Liver (tissue), 9 donors: Measurements from ENCODE around the gene SYNDIG1. TPM values are rescaled to one million over a fixed set of nuclear protein-coding genes. Genes with fewer than 3 reads are reported as not detected.

Source experiments
- DNase-seq: peaks from one replicate; pipeline ENCODE4 v3.0.0-alpha.2; 2017; ENCODE audit warnings: low spot score
- H3K27ac ChIP-seq, 2 donors: one replicate each; pipeline ENCODE4 v1.7.0; 2013; ENCODE audit warnings: inconsistent platforms in 2 of 2, low read length in 2 of 2, control low read depth in 1 of 2, low read depth in 1 of 2, mild to moderate bottlenecking in 1 of 2
- H3K27me3 ChIP-seq, 4 donors: one replicate each; pipeline versions ENCODE4 v1.6.1 to v1.7.0; 2013; ENCODE audit warnings: low read length in 3 of 4, inconsistent platforms in 1 of 4, mild to moderate bottlenecking in 1 of 4, moderate library complexity in 1 of 4; ENCODE audit not compliant: control insufficient read depth in 4 of 4, insufficient read depth in 4 of 4
- H3K36me3 ChIP-seq, 4 donors: one replicate each; pipeline versions ENCODE4 v1.6.1 to v1.7.0; 2013; ENCODE audit warnings: low read length in 3 of 4, mild to moderate bottlenecking in 3 of 4, low read depth in 1 of 4, moderate library complexity in 1 of 4; ENCODE audit not compliant: control insufficient read depth in 4 of 4, insufficient read depth in 3 of 4
- H3K4me1 ChIP-seq, 4 donors: one replicate each; pipeline versions ENCODE4 v1.6.1 to v1.7.0; 2013; ENCODE audit warnings: low read length in 3 of 4, mild to moderate bottlenecking in 3 of 4, moderate library complexity in 1 of 4; ENCODE audit not compliant: control insufficient read depth in 4 of 4, insufficient read depth in 4 of 4
- H3K4me3 ChIP-seq, 3 donors: one replicate each; pipeline versions ENCODE4 v1.6.1 to v1.7.0; 2013; ENCODE audit warnings: low read length in 3 of 3, control low read depth in 1 of 3, low read depth in 1 of 3, mild to moderate bottlenecking in 1 of 3
- H3K9ac ChIP-seq, 2 donors: one replicate each; pipeline ENCODE4 v1.7.0; 2013; ENCODE audit warnings: low read length in 2 of 2, mild to moderate bottlenecking in 2 of 2, moderate library complexity in 2 of 2, control low read depth in 1 of 2, low read depth in 1 of 2
- H3K9me3 ChIP-seq, 4 donors: one replicate each; pipeline versions ENCODE4 v1.6.1 to v1.7.0; 2013; ENCODE audit warnings: low read length in 3 of 4; ENCODE audit not compliant: control insufficient read depth in 4 of 4
- EGR1 ChIP-seq, 2 donors: IDR thresholded peaks; 2 replicates each; pipeline ENCODE4 v1.6.1; 2016 to 2018; ENCODE audit warnings: antibody characterized with exemption in 2 of 2, low read depth in 2 of 2
- FOXA1 ChIP-seq: IDR thresholded peaks from 2 replicates; pipeline ENCODE4 v1.6.1; 2016; ENCODE audit warnings: antibody characterized with exemption
- FOXA2 ChIP-seq: IDR thresholded peaks from 2 replicates; pipeline ENCODE4 v1.6.1; 2016; ENCODE audit warnings: antibody characterized with exemption
- GABPA ChIP-seq, 2 donors: IDR thresholded peaks in 1 of 2; conservative IDR thresholded peaks in 1 of 2; 2 replicates each; pipeline ENCODE4 v1.6.1; 2016; ENCODE audit warnings: antibody characterized with exemption in 2 of 2, mild to moderate bottlenecking in 1 of 2, moderate library complexity in 1 of 2
- HNF4A ChIP-seq, 2 donors: conservative IDR thresholded peaks; 2 replicates each; pipeline ENCODE4 v1.6.1; 2016; ENCODE audit warnings: antibody characterized with exemption in 2 of 2, mild to moderate bottlenecking in 2 of 2
- HNF4G ChIP-seq: IDR thresholded peaks from 2 replicates; pipeline ENCODE4 v1.6.1; 2016; ENCODE audit warnings: antibody characterized with exemption
- JUND ChIP-seq, 2 donors: IDR thresholded peaks; 2 replicates each; pipeline ENCODE4 v1.6.1; 2016; ENCODE audit warnings: antibody characterized with exemption in 2 of 2
- NR2F2 ChIP-seq: IDR thresholded peaks from 2 replicates; pipeline ENCODE4 v1.6.1; 2016; ENCODE audit warnings: antibody characterized with exemption
- RAD21 ChIP-seq, 2 donors: IDR thresholded peaks; 2 replicates each; pipeline ENCODE4 v1.6.1; 2016; ENCODE audit warnings: antibody characterized with exemption in 2 of 2, mild to moderate bottlenecking in 2 of 2
- RXRA ChIP-seq, 2 donors: IDR thresholded peaks; 2 replicates each; pipeline ENCODE4 v1.6.1; 2017 to 2018; ENCODE audit warnings: antibody characterized with exemption in 2 of 2, mild to moderate bottlenecking in 1 of 2
- SP1 ChIP-seq: IDR thresholded peaks from 2 replicates; pipeline ENCODE4 v1.6.1; 2018; ENCODE audit warnings: antibody characterized with exemption, mild to moderate bottlenecking
- TAF1 ChIP-seq: conservative IDR thresholded peaks from 2 replicates; pipeline ENCODE4 v1.6.1; 2016; ENCODE audit warnings: antibody characterized with exemption, mild to moderate bottlenecking
- YY1 ChIP-seq: IDR thresholded peaks from 2 replicates; pipeline ENCODE4 v1.6.1; 2016; ENCODE audit warnings: antibody characterized with exemption, mild to moderate bottlenecking
- WGBS: extraction: QIAGEN DNeasy Blood & Tissue Kit; methylation state at CpG from one replicate; pipeline ENCODE4 v1.1.7; 2013; 5-methylcytosine and 5-hydroxymethylcytosine counted together
- polyA plus RNA-seq, 2 donors: library from polyadenylated mRNA; stranded (reverse) in 1 of 2; unstranded in 1 of 2; fragments of 200-250 nt in 1 of 2; fragments of >200 nt in 1 of 2; fragmentation: Nextera tagmentation in 1 of 2; extraction: Ambion mirVana in 1 of 2; gene quantifications; one replicate each; pipeline versions ENCODE4 v1.2.1 to v1.2.3, GENCODE V29; 2013 to 2015
- total RNA-seq, 2 donors: library from RNA; depleted of rRNA; stranded (reverse); fragments of >200 nt; gene quantifications; one replicate each; pipeline ENCODE4 v1.2.3, GENCODE V29; 2014
- TF ChIP-seq, protein P1 (sequence below): IDR thresholded peaks from 2 replicates; pipeline ENCODE4 v1.6.1; 2016; ENCODE audit warnings: antibody characterized with exemption
- TF ChIP-seq, protein P2 (sequence below): IDR thresholded peaks from 2 replicates; pipeline ENCODE4 v1.6.1; 2016; ENCODE audit warnings: antibody characterized with exemption
- TF ChIP-seq, protein P3 (sequence below): IDR thresholded peaks from 2 replicates; pipeline ENCODE4 v1.6.1; 2016; ENCODE audit warnings: antibody characterized with exemption
- TF ChIP-seq, protein P4 (sequence below): IDR thresholded peaks from 2 replicates; pipeline ENCODE4 v1.6.1; 2016; ENCODE audit warnings: antibody characterized with exemption, mild to moderate bottlenecking
- TF ChIP-seq, protein P5 (sequence below): fragments of 150-350 bp; IDR thresholded peaks from 2 replicates; pipeline ENCODE4 v1.5.1; 2017; ENCODE audit warnings: improper control_type of control experiment, low read depth, low read length; ENCODE audit not compliant: missing input control
- donor health status: healthy.
- donor health status: healthy.
- donor health status: healthy.
- donor health status: healthy.
- donor health status: healthy.

The SYNDIG1 gene
- total and polyA plus RNA-seq, 4 donors: 0.05 to 0.08 TPM; not detected in 2

DNA sequence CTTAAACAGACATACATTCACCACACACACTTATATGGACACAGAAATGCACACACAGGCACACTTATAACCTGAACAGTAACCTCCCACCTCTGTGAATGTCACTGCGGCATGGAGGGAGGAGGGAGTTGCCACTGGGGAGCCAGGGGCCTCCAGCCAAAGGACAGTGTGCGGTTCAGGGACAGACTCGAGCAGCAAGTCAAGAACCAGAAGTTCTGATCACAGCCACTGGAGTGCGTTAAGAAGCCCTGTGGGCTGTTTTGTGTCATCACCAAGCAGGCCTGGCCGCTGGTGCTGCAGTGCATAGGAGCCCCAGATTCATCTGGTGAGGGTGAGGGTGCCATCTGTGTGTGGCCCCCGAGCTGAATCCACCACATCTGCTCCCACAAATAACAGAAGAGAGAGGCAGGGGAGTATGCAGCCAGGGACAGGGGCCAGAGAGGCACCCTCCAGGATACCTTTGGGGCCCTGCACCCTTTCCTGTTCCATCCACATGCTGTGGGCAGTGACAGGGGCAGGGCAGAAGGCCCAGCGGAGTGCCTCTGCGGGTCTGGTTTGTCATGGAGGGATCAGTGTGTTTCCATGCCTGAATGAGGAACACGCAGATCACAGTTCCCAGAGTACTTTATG is 20.3 kb downstream of the SYNDIG1 start:
- 83% methylated on average over 9 of the region's 9 CpGs for WGBS
- no peak for DNase-seq
- TF ChIP-seq, protein P1, sequence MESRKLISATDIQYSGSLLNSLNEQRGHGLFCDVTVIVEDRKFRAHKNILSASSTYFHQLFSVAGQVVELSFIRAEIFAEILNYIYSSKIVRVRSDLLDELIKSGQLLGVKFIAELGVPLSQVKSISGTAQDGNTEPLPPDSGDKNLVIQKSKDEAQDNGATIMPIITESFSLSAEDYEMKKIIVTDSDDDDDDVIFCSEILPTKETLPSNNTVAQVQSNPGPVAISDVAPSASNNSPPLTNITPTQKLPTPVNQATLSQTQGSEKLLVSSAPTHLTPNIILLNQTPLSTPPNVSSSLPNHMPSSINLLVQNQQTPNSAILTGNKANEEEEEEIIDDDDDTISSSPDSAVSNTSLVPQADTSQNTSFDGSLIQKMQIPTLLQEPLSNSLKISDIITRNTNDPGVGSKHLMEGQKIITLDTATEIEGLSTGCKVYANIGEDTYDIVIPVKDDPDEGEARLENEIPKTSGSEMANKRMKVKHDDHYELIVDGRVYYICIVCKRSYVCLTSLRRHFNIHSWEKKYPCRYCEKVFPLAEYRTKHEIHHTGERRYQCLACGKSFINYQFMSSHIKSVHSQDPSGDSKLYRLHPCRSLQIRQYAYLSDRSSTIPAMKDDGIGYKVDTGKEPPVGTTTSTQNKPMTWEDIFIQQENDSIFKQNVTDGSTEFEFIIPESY: no peak
- no peak for TF ChIP-seq HNF4G
- TF ChIP-seq FOXA2: no peak
- no peak for TF ChIP-seq HNF4A (conservative IDR thresholded peaks at IDR 0.05)
- TF ChIP-seq FOXA1: no peak
- no peak for TF ChIP-seq RAD21 (IDR thresholded peaks at IDR 0.05)
- no peak overlapping the region for H3K9ac ChIP-seq
- H3K27me3 ChIP-seq: no peaks in the 10 kb centered on the region
- no peak overlapping the region for H3K27ac ChIP-seq
- H3K36me3 ChIP-seq: no peaks in the 10 kb centered on the region
- no peaks in the 10 kb centered on the region for H3K9me3 ChIP-seq
- H3K4me1 ChIP-seq: no peaks in the 10 kb centered on the region
- H3K4me3 ChIP-seq: no peak overlapping the region

DNA sequence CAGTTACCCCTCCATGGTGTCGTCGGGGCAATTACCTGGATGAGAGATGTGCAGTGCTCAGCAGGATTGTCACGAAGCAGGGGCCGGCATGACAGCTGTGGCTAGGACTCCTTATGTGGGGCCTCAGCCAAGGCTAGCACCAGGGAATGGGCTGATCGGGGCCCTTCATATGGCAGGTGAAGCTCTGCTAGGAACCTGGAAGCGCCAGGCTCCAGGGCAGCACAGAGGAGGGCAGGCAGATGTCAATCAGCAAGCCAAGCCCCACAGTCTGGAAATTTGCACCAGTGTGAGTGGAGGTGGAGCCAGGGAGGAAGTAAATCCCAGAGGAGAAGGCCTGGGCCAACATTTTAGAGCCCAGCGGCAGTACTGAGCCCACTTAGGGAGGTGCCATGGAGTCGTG is 21.2 kb downstream of the SYNDIG1 start:
- H3K9ac ChIP-seq: no peak overlapping the region
- WGBS: 93% methylated on average over 8 of the region's 8 CpGs

More for the DNA sequence above, 21.2 kb downstream of the SYNDIG1 start:
- DNase-seq: no peak
- H3K36me3 ChIP-seq: no peaks in the 10 kb centered on the region
- no peaks in the 10 kb centered on the region for H3K27me3 ChIP-seq
- no peaks in the 10 kb centered on the region for H3K4me1 ChIP-seq
- H3K27ac ChIP-seq: no peak overlapping the region
- TF ChIP-seq, protein P2, sequence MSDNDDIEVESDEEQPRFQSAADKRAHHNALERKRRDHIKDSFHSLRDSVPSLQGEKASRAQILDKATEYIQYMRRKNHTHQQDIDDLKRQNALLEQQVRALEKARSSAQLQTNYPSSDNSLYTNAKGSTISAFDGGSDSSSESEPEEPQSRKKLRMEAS: no peak
- TF ChIP-seq JUND (IDR thresholded peaks at IDR 0.05) (no peak), RXRA (IDR thresholded peaks at IDR 0.05) (no peak), NR2F2 (no peak), GABPA (IDR thresholded peaks at IDR 0.05 in 1 of 2, conservative IDR thresholded peaks at IDR 0.05 in 1 of 2) (no peak), HNF4A (conservative IDR thresholded peaks at IDR 0.05) (no peak), YY1 (no peak), EGR1 (IDR thresholded peaks at IDR 0.05; ENCODE audit: low read depth in 2 of 2) (no peak), TAF1 (no peak), FOXA1 (no peak), HNF4G (no peak), FOXA2 (no peak), RAD21 (IDR thresholded peaks at IDR 0.05) (no peak), SP1 (no peak)
- TF ChIP-seq, protein P3, sequence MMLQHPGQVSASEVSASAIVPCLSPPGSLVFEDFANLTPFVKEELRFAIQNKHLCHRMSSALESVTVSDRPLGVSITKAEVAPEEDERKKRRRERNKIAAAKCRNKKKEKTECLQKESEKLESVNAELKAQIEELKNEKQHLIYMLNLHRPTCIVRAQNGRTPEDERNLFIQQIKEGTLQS: no peak
- TF ChIP-seq, protein P4, sequence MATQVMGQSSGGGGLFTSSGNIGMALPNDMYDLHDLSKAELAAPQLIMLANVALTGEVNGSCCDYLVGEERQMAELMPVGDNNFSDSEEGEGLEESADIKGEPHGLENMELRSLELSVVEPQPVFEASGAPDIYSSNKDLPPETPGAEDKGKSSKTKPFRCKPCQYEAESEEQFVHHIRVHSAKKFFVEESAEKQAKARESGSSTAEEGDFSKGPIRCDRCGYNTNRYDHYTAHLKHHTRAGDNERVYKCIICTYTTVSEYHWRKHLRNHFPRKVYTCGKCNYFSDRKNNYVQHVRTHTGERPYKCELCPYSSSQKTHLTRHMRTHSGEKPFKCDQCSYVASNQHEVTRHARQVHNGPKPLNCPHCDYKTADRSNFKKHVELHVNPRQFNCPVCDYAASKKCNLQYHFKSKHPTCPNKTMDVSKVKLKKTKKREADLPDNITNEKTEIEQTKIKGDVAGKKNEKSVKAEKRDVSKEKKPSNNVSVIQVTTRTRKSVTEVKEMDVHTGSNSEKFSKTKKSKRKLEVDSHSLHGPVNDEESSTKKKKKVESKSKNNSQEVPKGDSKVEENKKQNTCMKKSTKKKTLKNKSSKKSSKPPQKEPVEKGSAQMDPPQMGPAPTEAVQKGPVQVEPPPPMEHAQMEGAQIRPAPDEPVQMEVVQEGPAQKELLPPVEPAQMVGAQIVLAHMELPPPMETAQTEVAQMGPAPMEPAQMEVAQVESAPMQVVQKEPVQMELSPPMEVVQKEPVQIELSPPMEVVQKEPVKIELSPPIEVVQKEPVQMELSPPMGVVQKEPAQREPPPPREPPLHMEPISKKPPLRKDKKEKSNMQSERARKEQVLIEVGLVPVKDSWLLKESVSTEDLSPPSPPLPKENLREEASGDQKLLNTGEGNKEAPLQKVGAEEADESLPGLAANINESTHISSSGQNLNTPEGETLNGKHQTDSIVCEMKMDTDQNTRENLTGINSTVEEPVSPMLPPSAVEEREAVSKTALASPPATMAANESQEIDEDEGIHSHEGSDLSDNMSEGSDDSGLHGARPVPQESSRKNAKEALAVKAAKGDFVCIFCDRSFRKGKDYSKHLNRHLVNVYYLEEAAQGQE: no peak
- TF ChIP-seq, protein P5, sequence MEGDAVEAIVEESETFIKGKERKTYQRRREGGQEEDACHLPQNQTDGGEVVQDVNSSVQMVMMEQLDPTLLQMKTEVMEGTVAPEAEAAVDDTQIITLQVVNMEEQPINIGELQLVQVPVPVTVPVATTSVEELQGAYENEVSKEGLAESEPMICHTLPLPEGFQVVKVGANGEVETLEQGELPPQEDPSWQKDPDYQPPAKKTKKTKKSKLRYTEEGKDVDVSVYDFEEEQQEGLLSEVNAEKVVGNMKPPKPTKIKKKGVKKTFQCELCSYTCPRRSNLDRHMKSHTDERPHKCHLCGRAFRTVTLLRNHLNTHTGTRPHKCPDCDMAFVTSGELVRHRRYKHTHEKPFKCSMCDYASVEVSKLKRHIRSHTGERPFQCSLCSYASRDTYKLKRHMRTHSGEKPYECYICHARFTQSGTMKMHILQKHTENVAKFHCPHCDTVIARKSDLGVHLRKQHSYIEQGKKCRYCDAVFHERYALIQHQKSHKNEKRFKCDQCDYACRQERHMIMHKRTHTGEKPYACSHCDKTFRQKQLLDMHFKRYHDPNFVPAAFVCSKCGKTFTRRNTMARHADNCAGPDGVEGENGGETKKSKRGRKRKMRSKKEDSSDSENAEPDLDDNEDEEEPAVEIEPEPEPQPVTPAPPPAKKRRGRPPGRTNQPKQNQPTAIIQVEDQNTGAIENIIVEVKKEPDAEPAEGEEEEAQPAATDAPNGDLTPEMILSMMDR: no peak
- TF ChIP-seq, protein P1: no peak
- no peaks in the 10 kb centered on the region for H3K9me3 ChIP-seq
- no peak overlapping the region for H3K4me3 ChIP-seq
